Ishikawa (cell line): Measurements from ENCODE around the gene KCNF1.

Experiments
- CREB1 ChIP-seq: IDR thresholded peaks from 2 replicates; pipeline ENCODE4 v1.6.1; 2012; ENCODE audit warnings: low read depth
- EGR1 ChIP-seq: IDR thresholded peaks from 2 replicates; pipeline ENCODE4 v1.6.1; 2012
- EP300 ChIP-seq: IDR thresholded peaks from 2 replicates; pipeline ENCODE4 v1.6.1; 2012; ENCODE audit warnings: borderline replicate concordance
- FOXM1 ChIP-seq: IDR thresholded peaks from 2 replicates; pipeline ENCODE4 v1.6.1; 2012; ENCODE audit warnings: low read depth, borderline replicate concordance
- MAX ChIP-seq: IDR thresholded peaks from 2 replicates; pipeline ENCODE4 v1.6.1; 2012
- NFIC ChIP-seq: IDR thresholded peaks from 2 replicates; pipeline ENCODE4 v1.6.1; 2012
- RAD21 ChIP-seq: IDR thresholded peaks from 2 replicates; pipeline ENCODE4 v1.6.1; 2012; ENCODE audit warnings: low read depth
- TAF1 ChIP-seq: IDR thresholded peaks from 2 replicates; pipeline ENCODE4 v1.6.1; 2012; ENCODE audit warnings: low read depth, mild to moderate bottlenecking
- TCF12 ChIP-seq: IDR thresholded peaks from 2 replicates; pipeline ENCODE4 v1.6.1; 2012; ENCODE audit warnings: low read depth
- TEAD4 ChIP-seq: IDR thresholded peaks from 2 replicates; pipeline ENCODE4 v1.6.1; 2012
- YY1 ChIP-seq: IDR thresholded peaks from 2 replicates; pipeline ENCODE4 v1.6.1; 2012; ENCODE audit warnings: low read depth
- TF ChIP-seq, protein P1 (sequence below): IDR thresholded peaks from 2 replicates; pipeline ENCODE4 v1.6.1; 2012; ENCODE audit warnings: low read depth, mild to moderate bottlenecking
- TF ChIP-seq, protein P2 (sequence below): IDR thresholded peaks from 2 replicates; pipeline ENCODE4 v1.6.1; 2012

DNA sequence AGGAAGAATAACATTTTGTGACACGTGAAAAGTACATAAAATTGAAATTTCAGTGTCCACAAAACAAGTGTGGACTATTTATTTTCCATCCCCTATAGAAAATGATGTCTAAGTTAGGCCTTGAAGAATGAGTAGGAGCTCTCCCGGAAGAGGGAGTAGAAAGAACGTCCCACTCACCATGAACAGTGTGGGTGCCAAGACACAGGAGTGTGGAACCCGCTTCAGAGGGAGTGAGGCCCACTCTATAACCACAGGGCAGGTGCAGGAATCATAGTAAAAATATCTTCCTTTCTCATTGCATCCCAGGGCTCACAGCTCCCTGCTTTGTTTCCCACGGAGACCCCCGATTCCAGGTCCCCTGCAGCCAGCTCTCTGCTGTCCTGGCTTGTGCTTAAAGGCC is 5.2 kb downstream of the KCNF1 start:
- TF ChIP-seq RAD21: no peak
- TF ChIP-seq EP300: no peak
- TF ChIP-seq FOXM1: no peak
- no peak for TF ChIP-seq MAX
- no peak for TF ChIP-seq YY1
- TF ChIP-seq TCF12: no peak
- TF ChIP-seq NFIC: no peak
- TF ChIP-seq, protein P1, sequence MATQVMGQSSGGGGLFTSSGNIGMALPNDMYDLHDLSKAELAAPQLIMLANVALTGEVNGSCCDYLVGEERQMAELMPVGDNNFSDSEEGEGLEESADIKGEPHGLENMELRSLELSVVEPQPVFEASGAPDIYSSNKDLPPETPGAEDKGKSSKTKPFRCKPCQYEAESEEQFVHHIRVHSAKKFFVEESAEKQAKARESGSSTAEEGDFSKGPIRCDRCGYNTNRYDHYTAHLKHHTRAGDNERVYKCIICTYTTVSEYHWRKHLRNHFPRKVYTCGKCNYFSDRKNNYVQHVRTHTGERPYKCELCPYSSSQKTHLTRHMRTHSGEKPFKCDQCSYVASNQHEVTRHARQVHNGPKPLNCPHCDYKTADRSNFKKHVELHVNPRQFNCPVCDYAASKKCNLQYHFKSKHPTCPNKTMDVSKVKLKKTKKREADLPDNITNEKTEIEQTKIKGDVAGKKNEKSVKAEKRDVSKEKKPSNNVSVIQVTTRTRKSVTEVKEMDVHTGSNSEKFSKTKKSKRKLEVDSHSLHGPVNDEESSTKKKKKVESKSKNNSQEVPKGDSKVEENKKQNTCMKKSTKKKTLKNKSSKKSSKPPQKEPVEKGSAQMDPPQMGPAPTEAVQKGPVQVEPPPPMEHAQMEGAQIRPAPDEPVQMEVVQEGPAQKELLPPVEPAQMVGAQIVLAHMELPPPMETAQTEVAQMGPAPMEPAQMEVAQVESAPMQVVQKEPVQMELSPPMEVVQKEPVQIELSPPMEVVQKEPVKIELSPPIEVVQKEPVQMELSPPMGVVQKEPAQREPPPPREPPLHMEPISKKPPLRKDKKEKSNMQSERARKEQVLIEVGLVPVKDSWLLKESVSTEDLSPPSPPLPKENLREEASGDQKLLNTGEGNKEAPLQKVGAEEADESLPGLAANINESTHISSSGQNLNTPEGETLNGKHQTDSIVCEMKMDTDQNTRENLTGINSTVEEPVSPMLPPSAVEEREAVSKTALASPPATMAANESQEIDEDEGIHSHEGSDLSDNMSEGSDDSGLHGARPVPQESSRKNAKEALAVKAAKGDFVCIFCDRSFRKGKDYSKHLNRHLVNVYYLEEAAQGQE: no peak
- no peak for TF ChIP-seq TEAD4
- TF ChIP-seq, protein P2, sequence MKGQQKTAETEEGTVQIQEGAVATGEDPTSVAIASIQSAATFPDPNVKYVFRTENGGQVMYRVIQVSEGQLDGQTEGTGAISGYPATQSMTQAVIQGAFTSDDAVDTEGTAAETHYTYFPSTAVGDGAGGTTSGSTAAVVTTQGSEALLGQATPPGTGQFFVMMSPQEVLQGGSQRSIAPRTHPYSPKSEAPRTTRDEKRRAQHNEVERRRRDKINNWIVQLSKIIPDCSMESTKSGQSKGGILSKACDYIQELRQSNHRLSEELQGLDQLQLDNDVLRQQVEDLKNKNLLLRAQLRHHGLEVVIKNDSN: no peak
- no peak for TF ChIP-seq CREB1
- TF ChIP-seq TAF1: no peak
- TF ChIP-seq EGR1: no peak
